Loucy (cell line): Measurements from ENCODE around the gene RBM20.

Source experiments
- EZH2phosphoT487 ChIP-seq: fragments of 200-600 bp; IDR thresholded peaks from 2 replicates; pipeline ENCODE4 v1.6.1; 2018; ENCODE audit warnings: antibody characterized with exemption, mild to moderate bottlenecking, moderate library complexity, borderline replicate concordance
- TF ChIP-seq, protein P1 (sequence below): fragments of 200-600 bp; sonication (generic); conservative IDR thresholded peaks from 2 replicates; pipeline ENCODE4 v1.5.1; 2014; ENCODE audit warnings: mild to moderate bottlenecking, antibody characterized with exemption, low read length

GRCh38 chr10:110873951-110874350 is 229.8 kb downstream of the RBM20 start:
- TF ChIP-seq, protein P1, sequence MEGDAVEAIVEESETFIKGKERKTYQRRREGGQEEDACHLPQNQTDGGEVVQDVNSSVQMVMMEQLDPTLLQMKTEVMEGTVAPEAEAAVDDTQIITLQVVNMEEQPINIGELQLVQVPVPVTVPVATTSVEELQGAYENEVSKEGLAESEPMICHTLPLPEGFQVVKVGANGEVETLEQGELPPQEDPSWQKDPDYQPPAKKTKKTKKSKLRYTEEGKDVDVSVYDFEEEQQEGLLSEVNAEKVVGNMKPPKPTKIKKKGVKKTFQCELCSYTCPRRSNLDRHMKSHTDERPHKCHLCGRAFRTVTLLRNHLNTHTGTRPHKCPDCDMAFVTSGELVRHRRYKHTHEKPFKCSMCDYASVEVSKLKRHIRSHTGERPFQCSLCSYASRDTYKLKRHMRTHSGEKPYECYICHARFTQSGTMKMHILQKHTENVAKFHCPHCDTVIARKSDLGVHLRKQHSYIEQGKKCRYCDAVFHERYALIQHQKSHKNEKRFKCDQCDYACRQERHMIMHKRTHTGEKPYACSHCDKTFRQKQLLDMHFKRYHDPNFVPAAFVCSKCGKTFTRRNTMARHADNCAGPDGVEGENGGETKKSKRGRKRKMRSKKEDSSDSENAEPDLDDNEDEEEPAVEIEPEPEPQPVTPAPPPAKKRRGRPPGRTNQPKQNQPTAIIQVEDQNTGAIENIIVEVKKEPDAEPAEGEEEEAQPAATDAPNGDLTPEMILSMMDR = no peak
- no peak for TF ChIP-seq EZH2phosphoT487
